Smooth muscle cell (in vitro differentiated cells): Measurements from ENCODE around the gene ATXN1. TPM values are rescaled to one million over a fixed set of nuclear protein-coding genes. Genes with fewer than 3 reads are reported as not detected.

Experiments used
- DNase-seq: peaks from one replicate; lab custom pipeline; 2025; ENCODE audit not compliant: unreplicated experiment; lab: John Stamatoyannopoulos, UW
- H2AFZ ChIP-seq: fragments of 200-600 bp; sonication (generic); 2 replicates; pipeline ENCODE4 v1.6.0; 2016; ENCODE audit warnings: antibody characterized with exemption, low read depth, mild to moderate bottlenecking
- H3F3A ChIP-seq: fragments of 200-600 bp; sonication (generic); 2 replicates; pipeline ENCODE4 v1.6.0; 2017; ENCODE audit warnings: antibody characterized with exemption, low read depth
- H3K27ac ChIP-seq: fragments of 200-600 bp; sonication (generic); 2 replicates; pipeline ENCODE4 v1.5.1; 2016; ENCODE audit warnings: low read depth, mild to moderate bottlenecking
- H3K27me3 ChIP-seq: fragments of 200-600 bp; sonication (generic); 2 replicates; pipeline ENCODE4 v1.6.1; 2016; ENCODE audit warnings: low read depth, mild to moderate bottlenecking
- H3K36me3 ChIP-seq: fragments of 200-600 bp; sonication (generic); 2 replicates; pipeline ENCODE4 v1.5.1; 2016; ENCODE audit warnings: low read depth
- H3K4me1 ChIP-seq: fragments of 200-600 bp; sonication (generic); 2 replicates; pipeline ENCODE4 v1.5.1; 2016; ENCODE audit warnings: low read depth
- H3K4me2 ChIP-seq: fragments of 200-600 bp; sonication (generic); 2 replicates; pipeline ENCODE4 v1.6.0; 2016; ENCODE audit warnings: mild to moderate bottlenecking
- H3K4me3 ChIP-seq: fragments of 200-600 bp; sonication (generic); 2 replicates; pipeline ENCODE4 v1.5.1; 2016; ENCODE audit warnings: mild to moderate bottlenecking
- H3K79me2 ChIP-seq: fragments of 200-600 bp; sonication (generic); 2 replicates; pipeline ENCODE4 v1.6.0; 2016; ENCODE audit warnings: low read depth, mild to moderate bottlenecking
- H3K9ac ChIP-seq: fragments of 200-600 bp; sonication (generic); 2 replicates; pipeline ENCODE4 v1.6.0; 2016; ENCODE audit warnings: low read depth
- H3K9me3 ChIP-seq: fragments of 200-600 bp; sonication (generic); replicated peaks from 2 replicates; pipeline ENCODE4 v1.5.1; 2016; ENCODE audit warnings: low read depth
- H4K20me1 ChIP-seq: fragments of 200-600 bp; sonication (generic); 2 replicates; pipeline ENCODE4 v1.6.0; 2016; ENCODE audit warnings: low read depth
- CTCF ChIP-seq: fragments of 200-600 bp; sonication (generic); IDR thresholded peaks from 2 replicates; pipeline ENCODE4 v1.5.1; 2017; ENCODE audit warnings: borderline replicate concordance, mild to moderate bottlenecking, antibody characterized with exemption; ENCODE audit not compliant: insufficient read depth, poor library complexity, severe bottlenecking
- WGBS: methylation state at CpG from one replicate; pipeline ENCODE4 v1.1.7; 2016; ENCODE audit warnings: low lambda C conversion rate; 5-methylcytosine and 5-hydroxymethylcytosine counted together
- polyA plus RNA-seq: library from polyadenylated mRNA; unstranded; fragments of >200 nt; fragmentation: Nextera tagmentation; extraction: Ambion mirVana; gene quantifications from 2 replicates; pipeline ENCODE4 v1.2.1, GENCODE V29; 2016
- total RNA-seq: library from RNA; depleted of rRNA; stranded (reverse); fragments of >200 nt; gene quantifications from 2 replicates; pipeline ENCODE4 v1.2.3, GENCODE V29; 2014

The ATXN1 gene
- total and polyA plus RNA-seq, 2 experiments from 2014 or later, result 17.9 to 40.6 TPM

GRCh38 chr6:16503970-16504415 lies 257.3 kb downstream of the ATXN1 start:
- Histone ChIP-seq H3K4me2 (peak overlapping the region; percentile 18), H3K79me2 (peaks cover 39% of the 10 kb centered on the region), H4K20me1 (peaks cover 66% of the 10 kb centered on the region), H3K27ac (no peak overlapping the region), H3K9me3 (no peaks in the 10 kb centered on the region), H3K36me3 (peaks cover 5% of the 10 kb centered on the region), H3K27me3 (no peaks in the 10 kb centered on the region), H3K4me1 (no peaks in the 10 kb centered on the region), H3K9ac (no peak overlapping the region), H3F3A (no peaks in the 10 kb centered on the region), H3K4me3 (no peak overlapping the region), H2AFZ (no peak overlapping the region)
- 81% methylated on average over 2 of the region's 2 CpGs for WGBS
- TF ChIP-seq CTCF, result no peak
- DNase-seq, result no peak

DNA sequence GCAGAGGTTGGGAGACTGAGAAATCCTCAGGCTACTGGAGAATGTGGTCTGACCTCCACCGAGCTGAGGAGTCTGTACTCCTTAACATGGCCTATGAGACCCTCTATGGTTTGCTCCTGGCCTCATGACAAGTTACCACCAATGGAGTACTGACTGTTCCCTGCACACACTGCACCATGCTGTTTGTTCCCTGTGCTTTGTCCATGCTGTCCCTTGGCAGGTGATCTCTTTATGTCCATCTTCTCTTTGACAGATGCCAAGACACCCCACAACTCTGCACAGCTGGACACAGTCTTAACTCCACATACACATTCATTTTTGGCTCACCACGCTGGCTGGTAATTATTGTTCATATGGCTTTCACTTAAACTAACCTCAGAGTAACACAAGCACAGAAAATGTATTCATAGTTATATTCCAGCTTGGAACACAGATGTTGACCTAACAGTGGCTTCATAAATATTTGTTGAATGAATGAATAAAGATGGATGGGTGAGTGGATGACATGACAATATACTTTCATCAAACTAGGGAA lies 258.0 kb downstream of the ATXN1 start:
- no peak for DNase-seq
- Histone ChIP-seq H3K27ac (no peak overlapping the region), H3K9me3 (no peaks in the 10 kb centered on the region), H2AFZ (no peak overlapping the region), H3F3A (no peaks in the 10 kb centered on the region), H3K4me2 (no peak overlapping the region), H3K27me3 (no peaks in the 10 kb centered on the region), H4K20me1 (peaks cover 67% of the 10 kb centered on the region), H3K4me1 (no peaks in the 10 kb centered on the region), H3K79me2 (peaks cover 37% of the 10 kb centered on the region), H3K9ac (no peak overlapping the region), H3K36me3 (peaks cover 7% of the 10 kb centered on the region), H3K4me3 (no peak overlapping the region)
- WGBS, result 91% methylated on average over 2 of the region's 2 CpGs
- TF ChIP-seq CTCF, result no peak

GRCh38 chr6:16498957-16499356 lies 262.3 kb downstream of the ATXN1 start:
- TF ChIP-seq CTCF, result no peak
- Histone ChIP-seq H3F3A (no peaks in the 10 kb centered on the region), H3K27ac (no peak overlapping the region), H3K4me3 (no peak overlapping the region), H3K4me2 (no peak overlapping the region), H2AFZ (no peak overlapping the region), H3K27me3 (no peaks in the 10 kb centered on the region), H3K36me3 (peaks cover 7% of the 10 kb centered on the region), H3K9me3 (no peaks in the 10 kb centered on the region), H3K4me1 (peaks cover 13% of the 10 kb centered on the region), H4K20me1 (peaks cover 79% of the 10 kb centered on the region), H3K9ac (no peak overlapping the region), H3K79me2 (peaks cover 17% of the 10 kb centered on the region)
- no peak for DNase-seq

DNA sequence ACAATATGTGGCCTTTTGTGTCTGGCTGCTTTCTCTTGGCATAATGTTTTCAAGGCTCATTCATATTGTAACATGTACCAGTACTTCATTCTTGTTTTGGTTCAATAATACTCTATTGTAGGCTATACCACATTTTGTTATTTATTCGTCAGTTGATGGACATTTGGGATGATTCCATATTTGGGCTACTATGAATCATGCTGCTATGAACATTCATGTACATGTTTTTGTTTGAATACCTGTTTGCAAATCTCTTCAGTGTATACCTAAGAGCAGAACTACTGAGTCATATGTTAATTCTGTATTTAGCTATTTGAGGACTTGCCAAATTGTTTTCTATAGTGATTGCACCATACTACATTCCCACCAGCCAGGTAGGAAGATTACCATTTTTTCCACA lies 263.0 kb downstream of the ATXN1 start:
- H3K27ac ChIP-seq, result no peak overlapping the region
- peaks cover 7% of the 10 kb centered on the region for H3K36me3 ChIP-seq
- H3K4me3 ChIP-seq, result no peak overlapping the region
- WGBS, result 83% methylated on average over 1 of the region's 1 CpG
- no peak overlapping the region for H3K4me2 ChIP-seq
- no peak for DNase-seq
- no peak for TF ChIP-seq CTCF
- no peak overlapping the region for H2AFZ ChIP-seq
- H3K9me3 ChIP-seq, result no peaks in the 10 kb centered on the region
- H3K27me3 ChIP-seq, result no peaks in the 10 kb centered on the region
- peaks cover 13% of the 10 kb centered on the region for H3K4me1 ChIP-seq
- no peak overlapping the region for H3K9ac ChIP-seq
- peaks cover 79% of the 10 kb centered on the region for H4K20me1 ChIP-seq
- peaks cover 17% of the 10 kb centered on the region for H3K79me2 ChIP-seq
- H3F3A ChIP-seq, result no peaks in the 10 kb centered on the region
